GM10266 (cell line): Measurements from ENCODE around the gene SPINK2.

Source experiments
- DNase-seq: peaks from one replicate; pipeline ENCODE4 v3.0.0; 2012; ENCODE audit errors: extremely low spot score
- CTCF ChIP-seq: IDR thresholded peaks from 2 replicates; pipeline ENCODE4 v1.5.1; 2012; ENCODE audit warnings: mild to moderate bottlenecking, low read depth; ENCODE audit not compliant: control insufficient read depth, insufficient read depth; ENCODE audit errors: missing control alignments

The SPINK2 gene

GRCh38 chr4:56828784-56829535 is 7.5 kb upstream of the SPINK2 start:
- no peak for TF ChIP-seq CTCF
- DNase-seq: no peak

GRCh38 chr4:56823933-56824600 is 2.6 kb upstream of the SPINK2 start:
- DNase-seq: no peak
- TF ChIP-seq CTCF: no peak

- no peak for DNase-seq
- TF ChIP-seq CTCF: no peak
Measured at GRCh38 chr4:56818797-56819196, 2.7 kb downstream of the SPINK2 start.

GRCh38 chr4:56817840-56818491 is 3.5 kb downstream of the SPINK2 start:
- DNase-seq: peak; percentile 74
- no peak for TF ChIP-seq CTCF

GRCh38 chr4:56806666-56807065 is 14.8 kb downstream of the SPINK2 start:
- no peak for DNase-seq
- no peak for TF ChIP-seq CTCF

- no peak for DNase-seq
- no peak for TF ChIP-seq CTCF
Measured at GRCh38 chr4:56804551-56804950, 16.9 kb downstream of the SPINK2 start.

- no peak for TF ChIP-seq CTCF
- DNase-seq: no peak
Measured at GRCh38 chr4:56803471-56803870, 18.0 kb downstream of the SPINK2 start.
